HUES6 (cell line): Measurements from ENCODE around the gene CBX5.
"Not testable (repeated sequence)": the region's sequence is repeated elsewhere in the genome, so short reads cannot be mapped to it uniquely, and the experiment has no call there.

ENCODE experiments used
- H3K27ac ChIP-seq: 2 replicates; pipeline ENCODE4 v1.7.0; 2013; ENCODE audit warnings: low read depth, mild to moderate bottlenecking, low read length, inconsistent platforms
- H3K27me3 ChIP-seq: 2 replicates; pipeline ENCODE4 v1.6.1; 2013; ENCODE audit warnings: low read length; ENCODE audit not compliant: control insufficient read depth, insufficient read depth
- H3K36me3 ChIP-seq: 2 replicates; pipeline ENCODE4 v1.6.1; 2013; ENCODE audit warnings: low read length; ENCODE audit not compliant: control insufficient read depth, insufficient read depth
- H3K4me1 ChIP-seq: 2 replicates; pipeline ENCODE4 v1.6.1; 2013; ENCODE audit warnings: low read length; ENCODE audit not compliant: control insufficient read depth, insufficient read depth
- H3K4me3 ChIP-seq: 2 replicates; pipeline ENCODE4 v1.5.1; 2013; ENCODE audit warnings: low read depth, low read length
- H3K9ac ChIP-seq: one replicate; pipeline ENCODE4 v1.6.1; 2013; ENCODE audit warnings: mild to moderate bottlenecking, low read length
- H3K9me3 ChIP-seq: 2 replicates; pipeline ENCODE4 v1.6.1; 2013; ENCODE audit warnings: low read depth, low read length; ENCODE audit not compliant: control insufficient read depth, insufficient read depth

CBX5 gene

GRCh38 chr12:54279632-54280467 is at the start of gene CBX5:
Gene CBX5 (minus strand): TSS chr12:54280122. CDS start chr12:54257650, 22,472 bp downstream.
- H3K27me3 ChIP-seq, result no peaks in the 10 kb centered on the region
- no peaks in the 10 kb centered on the region for H3K9me3 ChIP-seq
- peak within 1 kb of the TSS; percentile 99 for H3K27ac ChIP-seq
- H3K36me3 ChIP-seq, result peaks cover 52% of the 10 kb centered on the region
- H3K9ac ChIP-seq, result peak within 1 kb of the TSS; percentile 99
- H3K4me1 ChIP-seq, result peaks cover 16% of the 10 kb centered on the region
- H3K4me3 ChIP-seq, result peak within 1 kb of the TSS; percentile 92

GRCh38 chr12:54328595-54329337 is 48.8 kb upstream of the CBX5 start:
- Histone ChIP-seq H3K27ac (no peak overlapping the region; the same call in 1 of the 2 replicates), H3K4me1 (peaks cover 29% of the 10 kb centered on the region), H3K4me3 (peak overlapping the region; percentile 7; the same call in 1 of the 2 replicates)

GRCh38 chr12:54325442-54326109 is 45.7 kb upstream of the CBX5 start:
- not testable (repeated sequence) for H3K27me3 ChIP-seq, H3K36me3 ChIP-seq, H3K9me3 ChIP-seq
- H3K9ac ChIP-seq, result peak overlapping the region; percentile 95
- peak overlapping the region; percentile 89 for H3K27ac ChIP-seq
- peak overlapping the region; percentile 94 for H3K4me3 ChIP-seq
- peaks cover 25% of the 10 kb centered on the region for H3K4me1 ChIP-seq

More at GRCh38 chr12:54328595-54329337, 48.8 kb upstream of the CBX5 start:
- no peaks in the 10 kb centered on the region for H3K9me3 ChIP-seq
- peak overlapping the region; percentile 0 for H3K9ac ChIP-seq
- H3K36me3 ChIP-seq, result peaks cover 6% of the 10 kb centered on the region; the same call in 1 of the 2 replicates
- H3K27me3 ChIP-seq, result no peaks in the 10 kb centered on the region

- Histone ChIP-seq H3K27me3 (no peaks in the 10 kb centered on the region), H3K36me3 (no peaks in the 10 kb centered on the region), H3K27ac (peak within 1 kb of the TSS; percentile 89), H3K9me3 (no peaks in the 10 kb centered on the region), H3K4me1 (peaks cover 18% of the 10 kb centered on the region), H3K9ac (peak within 1 kb of the TSS; percentile 95), H3K4me3 (peak within 1 kb of the TSS; percentile 94)
These were observed 44.9 kb upstream of the CBX5 start, which contains the start of gene COPZ1 for GRCh38 chr12:54324617-54325441. Gene COPZ1 (plus strand): TSS chr12:54325131. CDS start chr12:54325164, 33 bp downstream.

- H3K36me3 ChIP-seq, result no peaks in the 10 kb centered on the region
- no peak overlapping the region for H3K4me3 ChIP-seq
- H3K27me3 ChIP-seq, result no peaks in the 10 kb centered on the region
- H3K9me3 ChIP-seq, result no peaks in the 10 kb centered on the region
- no peak overlapping the region for H3K27ac ChIP-seq
- 0 out of 2 replicates have a peak, but pooled peaks cover 4% of the 10 kb centered on the region for H3K4me1 ChIP-seq
- no peak overlapping the region for H3K9ac ChIP-seq
These were observed 41.4 kb upstream of the CBX5 start for GRCh38 chr12:54321363-54321762.

DNA sequence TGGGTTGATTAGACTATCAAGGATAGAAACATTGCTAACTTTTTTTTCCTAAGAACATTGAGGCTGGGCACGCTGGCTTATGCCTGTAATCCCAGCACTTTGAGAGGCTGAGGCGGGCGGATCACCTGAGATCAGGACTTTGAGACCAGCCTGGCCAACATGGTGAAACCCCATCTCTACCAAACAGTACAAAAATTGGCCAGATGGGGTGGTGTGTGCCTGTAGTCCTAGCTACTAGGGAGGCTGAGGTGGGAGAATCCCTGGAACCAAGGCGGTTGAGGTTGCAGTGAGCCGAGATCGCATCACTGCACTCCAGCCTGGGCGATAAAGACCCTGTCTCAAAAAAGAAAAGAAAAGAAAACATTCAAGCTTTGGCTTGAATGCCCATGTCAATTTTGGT is 32.4 kb upstream of the CBX5 start:
- H3K4me1 ChIP-seq, H3K4me3 ChIP-seq, H3K27me3 ChIP-seq, H3K36me3 ChIP-seq, H3K9me3 ChIP-seq, H3K9ac ChIP-seq, H3K27ac ChIP-seq: not testable (repeated sequence)

- Histone ChIP-seq H3K4me1 (peaks cover 8% of the 10 kb centered on the region), H3K27ac (no peak overlapping the region), H3K4me3 (no peak overlapping the region), H3K9me3 (no peaks in the 10 kb centered on the region), H3K36me3 (no peaks in the 10 kb centered on the region), H3K27me3 (no peaks in the 10 kb centered on the region), H3K9ac (no peak overlapping the region)
These were observed 31.1 kb upstream of the CBX5 start for GRCh38 chr12:54311051-54311450.

DNA sequence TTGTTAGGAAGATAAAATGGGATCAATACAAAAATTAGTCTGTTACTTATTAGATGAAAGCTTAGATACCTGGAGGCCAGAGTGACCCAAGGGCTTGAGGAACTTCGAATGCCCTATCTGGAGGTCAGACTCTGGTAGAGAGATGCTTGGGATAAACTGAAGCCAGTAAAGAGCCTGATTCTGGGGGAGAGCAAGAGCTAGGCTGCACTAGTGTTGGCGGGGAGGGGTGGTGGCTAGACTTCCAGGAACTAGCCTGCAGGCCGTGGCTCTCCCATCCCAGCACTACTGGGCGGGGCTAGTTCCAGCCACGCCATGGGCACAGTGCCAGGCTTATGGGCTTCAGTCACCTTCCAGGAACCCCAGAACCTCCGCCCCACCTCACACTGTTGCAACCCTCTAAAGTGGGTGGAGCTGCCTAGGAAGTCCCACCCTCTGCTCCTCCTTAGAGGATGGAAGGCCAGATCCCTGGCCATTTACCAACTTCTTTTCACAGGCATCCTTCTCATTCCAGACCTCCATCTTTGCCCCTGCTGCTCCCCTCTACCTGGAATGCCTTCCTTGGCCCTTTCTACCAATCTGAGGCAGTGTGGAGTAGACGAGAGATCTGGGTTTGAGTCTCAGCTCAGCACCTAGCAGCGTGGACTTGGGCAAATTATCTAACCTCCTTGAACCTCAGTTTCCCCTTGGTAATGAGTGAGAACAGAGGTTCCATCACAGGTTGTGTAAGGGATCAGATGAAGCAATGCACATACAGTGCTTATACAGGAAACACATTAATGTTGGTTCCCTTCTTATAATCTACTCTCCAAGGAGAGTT is 27.2 kb upstream of the CBX5 start:
- H3K36me3 ChIP-seq, result no peaks in the 10 kb centered on the region
- H3K4me3 ChIP-seq, result no peak overlapping the region
- no peaks in the 10 kb centered on the region for H3K27me3 ChIP-seq
- H3K9ac ChIP-seq, result no peak overlapping the region
- H3K9me3 ChIP-seq, result no peaks in the 10 kb centered on the region
- H3K4me1 ChIP-seq, result peaks cover 27% of the 10 kb centered on the region
- no peak overlapping the region for H3K27ac ChIP-seq

GRCh38 chr12:54304187-54304810 is 24.4 kb upstream of the CBX5 start:
- Histone ChIP-seq H3K9ac (no peak overlapping the region), H3K27me3 (no peaks in the 10 kb centered on the region), H3K4me1 (peaks cover 50% of the 10 kb centered on the region), H3K27ac (no peak overlapping the region), H3K9me3 (no peaks in the 10 kb centered on the region), H3K4me3 (peak overlapping the region; percentile 27; the same call in 1 of the 2 replicates), H3K36me3 (no peaks in the 10 kb centered on the region)
